Fibroblast of skin of scalp (primary cell): ENCODE measurements around the gene BORCS6.
"Not testable (repeated sequence)": the region's sequence is repeated elsewhere in the genome, so short reads cannot be mapped to it uniquely, and the experiment has no call there.

Experiments
- DNase-seq: peaks from one replicate; pipeline ENCODE4 v3.0.0-alpha.2; 2013

Gene BORCS6

GRCh38 chr17:8173056-8173870, 16.7 kb downstream of the BORCS6 start:
- DNase-seq: peak; percentile 99

DNA sequence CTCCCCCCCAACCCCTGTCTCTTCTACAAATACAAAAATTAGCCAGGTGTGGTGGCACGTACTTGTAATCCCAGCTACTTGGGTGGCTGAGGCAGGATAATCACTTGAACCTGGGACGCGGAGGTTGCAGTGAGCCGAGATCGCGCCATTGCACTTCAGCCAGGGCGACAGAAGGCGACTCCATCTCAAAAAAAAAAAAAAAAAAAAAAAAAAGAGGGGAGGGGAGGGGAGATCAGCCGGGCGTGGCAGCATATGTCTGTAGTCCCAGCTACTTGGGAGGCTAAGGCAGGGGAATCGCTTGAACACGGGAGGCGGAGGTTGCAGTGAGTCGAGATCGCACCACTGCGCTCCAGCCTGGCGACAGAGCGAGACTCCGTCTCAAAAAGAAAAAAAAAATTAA, 19.8 kb downstream of the BORCS6 start:
- not testable (repeated sequence) for DNase-seq

- DNase-seq: no peak
Measured at GRCh38 chr17:8167526-8167925, 22.5 kb downstream of the BORCS6 start.

- DNase-seq: no peak
Measured at GRCh38 chr17:8166731-8167130, 23.2 kb downstream of the BORCS6 start.

GRCh38 chr17:8164815-8165131, 25.2 kb downstream of the BORCS6 start:
- no peak for DNase-seq

DNA sequence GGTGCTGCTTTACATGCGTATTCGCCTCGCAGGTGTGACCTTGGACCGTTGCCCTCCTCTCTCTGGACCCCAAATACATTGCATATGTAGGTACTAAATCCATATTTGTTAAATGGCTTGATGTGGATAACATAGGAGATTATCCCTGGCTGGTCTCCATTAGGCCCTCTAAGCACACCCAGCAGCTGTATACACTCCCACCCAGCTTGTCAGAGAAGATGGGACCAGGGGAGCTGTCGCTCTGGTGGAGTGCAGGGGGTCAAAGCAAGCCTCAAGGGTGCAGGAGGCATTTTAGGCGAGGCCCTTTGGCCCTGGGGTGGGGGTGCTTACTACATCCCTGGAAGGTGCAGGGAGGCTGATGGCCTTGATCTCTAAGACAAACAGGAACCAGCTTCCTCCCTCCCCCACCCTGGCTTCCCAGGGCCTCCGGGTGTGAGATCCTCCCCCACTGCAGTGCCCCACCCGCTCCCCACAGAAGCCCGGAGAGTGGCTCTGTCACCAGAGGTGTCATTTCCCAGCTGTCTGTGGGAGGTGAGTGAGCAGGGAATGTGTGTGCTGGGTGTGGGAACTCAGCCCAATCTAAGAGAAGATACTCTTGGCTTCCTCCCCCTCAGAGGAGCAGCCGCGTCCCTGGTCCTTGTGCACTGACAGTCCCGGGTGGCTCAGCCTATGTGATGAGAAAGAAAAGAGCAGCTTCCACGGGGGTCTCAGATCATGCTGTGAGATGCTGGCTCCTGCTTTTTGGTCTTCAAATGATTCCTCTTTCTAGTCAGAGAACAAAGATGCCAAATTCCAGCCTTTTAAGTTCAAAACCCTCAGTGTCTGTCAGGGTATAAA, 25.8 kb downstream of the BORCS6 start:
- DNase-seq: peak; percentile 74

DNA sequence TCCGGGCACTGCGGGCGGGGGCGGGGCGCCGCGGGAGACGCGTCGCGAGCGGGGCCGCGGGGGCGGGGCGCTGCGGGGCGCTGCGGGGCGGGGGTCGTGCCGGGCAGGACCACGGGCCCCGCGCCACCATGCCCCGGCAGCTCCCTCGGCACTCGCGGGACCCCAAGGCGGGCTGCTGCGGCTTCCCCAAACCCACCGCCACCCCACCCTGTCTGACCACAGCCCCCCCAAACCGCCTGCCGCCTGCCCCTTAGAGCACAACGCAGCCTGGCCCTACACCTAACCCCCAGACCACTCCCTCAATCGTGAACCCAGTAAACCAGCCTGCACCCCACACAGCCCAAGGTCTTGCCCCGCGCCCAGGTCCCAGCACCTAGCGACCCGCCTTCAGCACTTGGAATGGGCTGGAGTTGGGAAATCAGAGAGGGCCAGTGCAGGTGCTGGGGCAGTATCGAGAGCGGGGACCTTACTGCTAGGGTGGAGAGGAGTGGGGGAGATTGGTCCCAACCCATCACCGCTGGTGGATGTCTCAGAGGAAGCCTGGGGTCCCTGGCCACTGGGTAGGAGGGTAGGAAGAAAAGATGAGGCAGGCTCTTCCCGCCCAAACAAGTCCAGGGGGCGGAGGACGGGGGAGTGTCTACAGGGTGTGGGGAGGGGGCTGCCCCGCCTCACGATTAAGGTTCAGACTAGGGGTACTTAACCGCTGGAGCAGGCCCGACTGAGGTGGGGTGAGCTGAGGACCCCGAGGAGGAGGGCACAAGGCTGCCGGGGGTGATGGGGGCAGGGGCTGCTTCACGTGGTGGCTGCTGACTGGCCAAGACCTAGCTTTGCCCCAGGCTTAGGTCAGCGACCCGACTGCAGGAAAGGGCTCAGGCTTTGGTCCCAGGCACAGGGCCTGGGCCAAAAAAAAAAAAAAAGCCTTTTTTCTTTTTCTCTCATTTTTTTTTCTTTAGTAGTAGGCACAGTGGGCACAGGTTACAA, 26.7 kb downstream of the BORCS6 start:
- DNase-seq: no peak

- DNase-seq: peak; percentile 77
Measured at GRCh38 chr17:8162233-8162996, 27.6 kb downstream of the BORCS6 start, which contains the start of gene VAMP2. TSS of gene VAMP2 (minus strand) at chr17:8162948. CDS start at chr17:8162879, 69 bp downstream.

DNA sequence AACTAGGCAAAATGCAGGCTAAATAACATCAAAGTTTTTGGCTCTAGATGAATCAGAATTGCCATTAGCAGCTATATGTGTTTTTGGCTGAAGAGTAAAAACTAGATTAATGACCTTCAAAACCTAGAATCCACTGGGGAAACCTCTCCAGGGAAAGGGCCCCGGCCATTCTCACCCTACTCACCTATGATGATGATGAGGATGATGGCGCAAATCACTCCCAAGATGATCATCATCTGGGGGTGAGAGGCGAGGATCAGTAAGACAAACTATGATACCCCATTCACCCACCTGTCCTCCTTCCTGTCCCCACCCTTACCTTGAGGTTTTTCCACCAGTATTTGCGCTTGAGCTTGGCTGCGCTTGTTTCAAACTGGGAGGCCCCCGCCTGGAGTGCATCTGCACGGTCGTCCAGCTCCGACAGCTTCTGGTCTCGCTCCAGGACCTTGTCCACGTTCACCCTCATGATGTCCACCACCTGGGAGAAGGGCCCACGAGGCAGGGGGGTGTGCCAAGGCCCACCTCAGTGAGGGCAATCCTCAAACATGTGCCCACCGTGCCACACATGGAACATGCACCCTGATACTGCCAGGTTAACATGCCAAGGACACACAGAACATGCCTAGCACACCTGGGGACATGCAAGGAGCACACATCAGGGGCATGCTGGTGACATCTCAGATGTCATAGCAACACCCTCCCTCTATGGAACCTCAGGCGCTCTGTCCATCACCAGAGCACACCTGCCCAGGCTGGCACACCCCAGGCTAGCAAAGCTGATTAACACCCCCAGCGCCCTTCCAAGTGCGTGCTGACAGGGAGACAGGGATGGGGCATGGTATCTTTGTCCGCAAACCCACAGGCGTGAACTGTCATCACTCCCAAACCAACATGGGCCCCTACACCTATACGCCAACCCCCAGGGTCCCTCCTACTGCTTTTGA, 28.4 kb downstream of the BORCS6 start:
- DNase-seq: no peak

- no peak for DNase-seq
Measured at GRCh38 chr17:8160741-8161221, 29.2 kb downstream of the BORCS6 start.

DNA sequence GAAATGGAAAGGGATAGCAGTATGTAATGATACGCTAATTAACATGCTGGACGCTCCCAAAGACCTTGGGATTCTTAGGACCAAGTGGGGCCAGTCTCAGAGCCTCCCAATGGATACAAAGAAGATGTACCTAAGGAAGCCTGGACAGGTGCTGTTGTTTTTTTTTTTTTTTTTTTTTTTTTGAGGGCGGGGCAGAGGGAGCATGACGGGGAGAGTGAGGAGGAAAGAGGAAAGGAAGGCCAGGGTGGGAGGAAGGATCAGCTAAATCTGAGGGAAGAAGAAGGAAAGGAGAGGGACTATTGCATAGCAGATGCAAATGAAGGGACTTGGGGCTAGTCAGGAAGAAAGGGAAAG, 29.8 kb downstream of the BORCS6 start:
- no peak for DNase-seq

- no peak for DNase-seq
Measured at GRCh38 chr17:8159459-8160223, 30.3 kb downstream of the BORCS6 start.

GRCh38 chr17:8159032-8159400, 31.0 kb downstream of the BORCS6 start:
- DNase-seq: no peak

DNA sequence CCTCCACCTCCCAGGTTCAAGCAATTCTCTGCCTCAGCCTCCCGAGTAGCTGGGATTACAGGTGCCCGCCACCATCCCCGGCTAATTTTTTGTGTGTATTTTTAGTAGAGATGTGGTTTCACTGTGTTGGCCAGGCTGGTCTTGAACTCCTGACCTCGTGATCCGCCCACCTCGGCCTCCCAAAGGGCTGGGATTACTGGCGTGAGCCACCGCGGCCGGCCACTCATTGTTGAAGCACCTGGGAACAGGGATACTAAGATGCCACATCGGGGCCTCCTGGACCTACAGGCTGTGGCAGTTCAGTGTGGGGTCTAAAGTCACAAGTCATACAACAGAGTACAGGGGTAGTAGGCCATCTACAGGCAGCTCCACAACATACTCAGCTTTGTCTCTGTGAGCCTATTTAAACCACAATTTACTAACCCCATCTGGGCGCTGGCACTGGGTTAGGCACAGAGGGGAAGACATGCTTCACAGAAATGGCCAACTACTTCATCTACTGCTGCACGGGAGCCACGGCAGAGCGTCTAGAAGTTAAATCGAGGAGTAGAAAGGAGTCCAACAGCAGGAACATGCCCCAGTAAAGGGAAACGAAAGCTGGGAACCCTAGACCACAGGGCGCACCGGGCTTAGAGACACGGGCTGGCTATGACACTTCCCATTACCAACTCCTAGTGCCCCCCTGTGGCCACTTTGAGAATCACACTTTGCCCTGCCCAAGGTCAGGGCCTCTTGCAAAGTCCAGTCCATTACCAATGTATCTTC, 31.5 kb downstream of the BORCS6 start:
- DNase-seq: peak; percentile 83

DNA sequence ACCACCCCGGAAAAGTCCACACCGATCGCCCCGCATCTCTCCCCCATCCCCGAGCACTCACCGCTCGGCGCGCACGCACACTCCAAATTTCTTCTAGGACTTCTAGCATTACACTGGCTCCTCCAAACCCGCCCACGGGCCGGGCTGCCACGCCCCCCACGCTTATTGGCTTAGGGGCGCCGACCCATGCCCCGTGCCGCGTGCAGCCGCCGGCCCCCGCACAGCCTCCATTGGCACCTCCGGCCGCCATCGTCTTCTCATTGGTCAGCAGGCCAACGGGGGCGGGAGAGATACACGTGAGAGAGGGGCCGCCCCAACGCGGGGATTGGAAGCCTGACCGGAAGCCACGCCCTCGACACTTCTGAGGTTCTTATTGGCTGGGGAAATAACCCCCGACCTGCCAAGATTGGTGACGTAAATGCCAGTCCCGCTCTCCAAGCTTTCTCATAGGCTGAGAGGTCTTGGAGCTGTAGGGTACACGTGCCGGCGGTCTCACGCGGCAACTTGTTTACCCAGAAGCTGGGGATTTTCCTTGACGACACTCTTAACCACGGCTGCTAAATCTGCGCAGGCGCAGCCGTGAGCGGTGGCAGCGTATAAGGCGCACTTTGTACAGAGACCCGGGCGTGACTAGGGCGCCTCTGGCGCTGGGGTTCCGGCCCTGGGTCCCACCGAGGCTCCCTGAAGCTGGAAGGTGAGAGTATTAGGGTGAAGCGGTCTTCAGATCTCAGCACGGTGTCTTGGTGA, 33.6 kb downstream of the BORCS6 start:
- DNase-seq: peak; percentile 100

DNA sequence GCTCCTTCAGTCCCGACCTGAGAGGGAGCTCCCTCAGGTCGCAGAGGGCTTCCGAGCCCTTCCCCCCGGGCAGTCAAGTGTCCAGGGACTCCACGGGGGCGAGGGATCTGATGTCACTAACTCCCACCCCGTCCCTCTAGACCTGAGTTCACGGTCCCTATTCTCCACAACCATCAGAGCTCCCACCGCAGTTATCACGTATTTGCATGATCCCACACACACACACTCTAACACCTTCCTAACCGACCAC, 34.1 kb downstream of the BORCS6 start:
- no peak for DNase-seq

- no peak for DNase-seq
Measured at GRCh38 chr17:8155231-8155995, 34.6 kb downstream of the BORCS6 start.
